ENCODE measurements around the gene TMEM50B. TPM values are rescaled to one million over a fixed set of nuclear protein-coding genes. Genes with fewer than 3 reads are reported as not detected.
"Not testable (repeated sequence)": the region's sequence is repeated elsewhere in the genome, so short reads cannot be mapped to it uniquely, and the experiment has no call there.

TMEM50B gene
- total RNA-seq: 35.1 TPM
- long read RNA-seq, transcript TMEM50B-210 (7 exons, 2,375 nt): major isoform, 40 of 50 reads
- long read RNA-seq, partial matches to known transcripts: 1 of 50 reads
- long read RNA-seq, other reads (novel, unspliced or antisense): 6 of 50 reads

DNA sequence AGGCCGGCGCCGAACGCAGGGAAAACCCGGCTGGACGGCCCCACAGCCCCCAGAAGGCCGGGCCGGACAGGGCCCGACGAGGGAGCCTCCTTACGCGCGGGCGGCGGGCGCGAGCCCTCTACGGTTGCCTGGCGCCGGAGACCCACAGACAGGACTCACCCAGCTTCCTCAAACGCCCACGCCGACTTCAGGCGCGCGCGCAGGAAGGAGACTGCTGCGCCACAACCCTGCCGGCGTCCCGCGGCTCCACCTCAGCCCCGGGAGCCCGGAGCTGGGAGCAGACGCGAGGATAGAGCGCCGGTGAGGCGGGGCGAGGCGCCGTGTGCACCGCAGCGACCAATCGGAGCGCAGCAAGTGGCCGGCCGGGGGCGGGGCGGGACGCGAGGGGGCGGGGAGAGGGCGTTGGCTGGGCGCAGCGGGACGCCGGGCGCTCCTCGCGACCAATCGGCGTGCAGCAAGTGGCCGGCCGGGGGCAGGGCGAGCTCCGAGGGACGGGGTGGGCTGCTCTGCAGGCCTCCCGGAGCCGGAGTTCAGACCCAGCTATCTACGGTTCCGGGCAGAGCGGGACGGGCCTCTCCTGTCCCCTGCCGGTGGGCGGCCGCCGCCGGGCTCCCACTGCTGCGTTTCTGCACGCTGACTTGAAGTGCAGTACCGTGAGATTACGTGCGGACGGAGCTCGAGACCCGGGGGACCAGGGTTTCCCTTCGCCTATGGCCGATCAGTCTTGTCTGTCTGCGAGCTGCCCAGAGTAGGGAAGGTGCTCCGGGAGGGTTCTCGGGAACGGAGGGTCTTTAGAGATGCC, at the start of gene TMEM50B:
TMEM50B (minus strand) TSS at position 296 of the 802 bp plus-strand sequence. CDS start 11,089 bp downstream, outside the sequence.
- DNase-seq (ENCODE audit: missing footprints): peak; percentile 98
- ATAC-seq: peak; percentile 99
- intact Hi-C loops (cut with DNase I): loop anchor here (1.0 to 2.0 kb wide), 2 partner anchors 11 to 63 kb away; partner anchors contain the start of genes DNAJC28, GART and SON

DNA sequence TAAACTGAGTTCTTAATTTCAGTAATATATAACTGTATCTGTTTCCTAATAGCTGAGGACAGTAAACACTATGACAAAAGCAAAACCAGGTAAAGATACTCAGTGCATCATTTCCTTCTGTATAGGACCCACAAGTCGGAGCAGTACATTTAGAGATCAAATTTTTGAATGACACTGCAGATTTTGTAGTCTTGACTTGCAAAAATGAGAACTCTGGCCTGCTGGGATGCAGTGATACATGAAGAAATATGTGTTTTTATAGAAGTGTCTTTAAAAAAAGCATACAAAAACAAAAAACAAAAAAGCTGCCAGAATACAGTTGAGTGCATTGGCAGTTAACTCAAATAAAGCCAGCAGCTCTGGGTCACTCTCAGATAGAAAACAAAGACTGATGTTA, 43.2 kb upstream of the TMEM50B start:
- DNase-seq (ENCODE audit: missing footprints) (no peak), ATAC-seq (no peak)
- intact Hi-C loops (cut with DNase I): no loop called here

DNA sequence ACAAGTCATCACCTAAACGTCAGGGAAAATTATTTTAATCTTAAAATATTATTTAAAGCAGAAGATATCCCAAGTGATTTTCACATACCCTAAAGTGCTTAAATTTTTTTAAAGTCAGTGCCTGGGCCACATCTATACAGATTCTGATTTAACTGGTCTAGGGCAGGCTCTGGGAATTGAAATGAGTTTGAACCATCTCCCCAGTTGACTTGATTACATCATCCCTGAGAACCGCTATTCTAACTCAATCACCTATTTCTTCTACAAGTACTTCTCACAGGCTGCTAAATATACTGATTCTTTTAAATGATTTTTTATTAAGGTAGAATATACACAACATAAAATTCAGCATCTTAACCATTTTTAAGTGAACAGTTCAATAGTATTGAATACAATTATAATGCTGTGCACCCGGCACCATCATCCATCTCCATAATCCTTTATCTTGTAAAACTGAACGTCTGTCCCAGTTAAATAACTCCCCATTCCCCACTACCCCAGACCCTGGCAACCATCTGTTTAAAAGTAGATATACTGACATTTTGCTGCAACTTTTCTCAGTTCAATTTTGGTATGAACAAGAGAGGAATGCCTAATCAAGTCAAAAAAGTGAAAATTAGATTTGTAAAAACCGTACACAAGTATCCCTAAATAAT, 42.7 kb upstream of the TMEM50B start:
- DNase-seq (ENCODE audit: missing footprints): no peak
- no peak for ATAC-seq

GRCh38 chr21:33518899-33519298, 39.1 kb upstream of the TMEM50B start:
- intact Hi-C loops (cut with DNase I): no loop called here
- no peak for ATAC-seq
- DNase-seq (ENCODE audit: missing footprints): no peak

More for the DNA sequence above, 42.7 kb upstream of the TMEM50B start:
- intact Hi-C loops (cut with DNase I): no loop called here

DNA sequence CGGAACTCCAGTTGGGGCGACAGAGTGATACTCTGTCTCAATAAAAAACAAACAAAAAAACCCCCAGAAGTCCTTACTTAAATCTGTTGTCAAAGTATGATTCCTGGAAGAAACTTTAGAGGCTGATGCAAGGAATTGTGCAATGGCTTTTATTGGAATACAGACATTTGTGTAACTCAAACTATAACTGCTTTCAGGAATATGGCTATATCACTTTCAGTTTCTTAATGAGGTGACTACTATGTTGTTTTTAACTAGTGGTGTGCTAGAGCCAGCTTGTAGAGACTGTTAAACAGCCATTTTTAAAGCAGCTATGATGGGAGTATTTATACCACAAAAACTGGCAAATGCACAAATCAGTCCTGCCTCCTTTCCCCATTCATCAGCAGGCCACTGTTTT, 34.5 kb upstream of the TMEM50B start:
- no peak for DNase-seq (ENCODE audit: missing footprints)
- intact Hi-C loops (cut with DNase I): no loop called here

GRCh38 chr21:33512481-33512880, 32.7 kb upstream of the TMEM50B start:
- ATAC-seq: no peak
- intact Hi-C loops (cut with DNase I): no loop called here

More for the DNA sequence above, 34.5 kb upstream of the TMEM50B start:
- ATAC-seq: no peak

GRCh38 chr21:33511639-33512038, 31.9 kb upstream of the TMEM50B start:
- ATAC-seq (no peak), DNase-seq (ENCODE audit: missing footprints) (no peak)
- intact Hi-C loops (cut with DNase I): no loop called here

More at GRCh38 chr21:33512481-33512880, 32.7 kb upstream of the TMEM50B start:
- no peak for DNase-seq (ENCODE audit: missing footprints)

- intact Hi-C loops (cut with DNase I): no loop called here
- no peak for DNase-seq (ENCODE audit: missing footprints)
- ATAC-seq: no peak
Measured at GRCh38 chr21:33510826-33511225, 31.1 kb upstream of the TMEM50B start.

GRCh38 chr21:33507003-33507402, 27.2 kb upstream of the TMEM50B start:
- ATAC-seq; DNase-seq (ENCODE audit: missing footprints); intact Hi-C loops (cut with DNase I): not testable (repeated sequence)

GRCh38 chr21:33505833-33506232, 26.1 kb upstream of the TMEM50B start:
- DNase-seq (ENCODE audit: missing footprints): no peak
- no peak for ATAC-seq
- intact Hi-C loops (cut with DNase I): no loop called here

GRCh38 chr21:33496345-33496744, 16.6 kb upstream of the TMEM50B start:
- ATAC-seq (no peak), DNase-seq (ENCODE audit: missing footprints) (no peak)
- intact Hi-C loops (cut with DNase I): no loop called here

GRCh38 chr21:33495743-33496142, 16.0 kb upstream of the TMEM50B start:
- DNase-seq (ENCODE audit: missing footprints) (no peak), ATAC-seq (no peak)
- intact Hi-C loops (cut with DNase I): no loop called here

- intact Hi-C loops (cut with DNase I): no loop called here
- no peak for ATAC-seq
- no peak for DNase-seq (ENCODE audit: missing footprints)
Measured at GRCh38 chr21:33493756-33494155, 14.0 kb upstream of the TMEM50B start.

GRCh38 chr21:33492571-33492970, 12.8 kb upstream of the TMEM50B start:
- ATAC-seq: no peak
- intact Hi-C loops (cut with DNase I): no loop called here

GRCh38 chr21:33491373-33492102, 11.8 kb upstream of the TMEM50B start, which contains the start of gene DNAJC28:
TSS of gene DNAJC28 (minus strand) at chr21:33491716. CDS start at chr21:33489393, 2,323 bp downstream.
- ATAC-seq (peak; percentile 99), DNase-seq (ENCODE audit: missing footprints) (peak; percentile 97)
- intact Hi-C loops (cut with DNase I): loop anchor here (1.0 kb wide), 1 partner anchor 11 kb away; no protein-coding TSS in a partner anchor

More at GRCh38 chr21:33492571-33492970, 12.8 kb upstream of the TMEM50B start:
- DNase-seq (ENCODE audit: missing footprints): no peak

DNA sequence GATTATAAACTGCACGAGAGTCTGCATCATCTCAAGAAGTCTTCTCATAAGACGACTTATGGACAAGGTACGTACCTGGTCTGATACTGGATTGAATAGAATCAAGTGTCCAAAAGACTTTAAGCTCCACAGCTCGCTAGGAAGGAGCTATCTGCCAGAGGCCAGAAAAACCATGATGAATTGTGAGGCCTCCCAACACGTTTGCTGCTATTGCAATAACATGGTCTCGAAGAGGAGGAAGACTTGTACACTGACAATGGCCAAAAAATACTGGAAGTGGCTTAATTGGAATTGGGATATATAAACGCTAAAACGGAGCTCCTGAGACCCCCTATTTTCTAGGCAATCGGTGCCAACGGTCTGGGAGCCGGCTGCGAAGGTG, 11.2 kb upstream of the TMEM50B start:
- DNase-seq (ENCODE audit: missing footprints) (no peak), ATAC-seq (no peak)
- intact Hi-C loops (cut with DNase I): loop anchor here (1.0 kb wide), 1 partner anchor 11 kb away; no protein-coding TSS in a partner anchor

- ATAC-seq: no peak
- intact Hi-C loops (cut with DNase I): no loop called here
- no peak for DNase-seq (ENCODE audit: missing footprints)
Measured at GRCh38 chr21:33488936-33489335, 9.2 kb upstream of the TMEM50B start.

DNA sequence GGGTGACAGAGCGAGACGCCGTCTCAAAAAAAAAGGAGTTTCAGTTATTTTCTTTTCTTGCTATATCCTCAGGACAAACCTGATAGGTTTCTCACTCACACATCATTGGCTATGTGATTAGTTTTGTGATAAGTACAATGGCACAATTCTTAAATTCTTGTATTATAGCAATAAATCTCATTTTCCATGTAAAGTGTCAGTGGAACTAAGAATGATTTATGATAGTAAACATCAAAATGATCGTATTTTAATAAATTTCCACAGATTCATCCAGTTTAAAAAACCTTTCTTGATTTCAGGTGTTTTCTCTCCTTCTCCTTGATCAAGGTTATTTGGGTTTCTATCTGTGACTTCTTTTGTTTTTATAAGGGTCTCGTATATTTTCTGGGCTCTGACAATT, 8.2 kb upstream of the TMEM50B start:
- intact Hi-C loops (cut with DNase I): no loop called here
- ATAC-seq: no peak
- no peak for DNase-seq (ENCODE audit: missing footprints)

Data from Right ventricle myocardium inferior (tissue), 1 donor.